Measurements from ENCODE around the gene CDKN1A. TPM values are rescaled to one million over a fixed set of nuclear protein-coding genes. Genes with fewer than 3 reads are reported as not detected.
"Not testable (repeated sequence)": the region's sequence is repeated elsewhere in the genome, so short reads cannot be mapped to it uniquely, and the experiment has no call there.

Gene CDKN1A
- total and polyA plus RNA-seq, 2 donors, result 13.1 to 81.2 TPM

GRCh38 chr6:36723992-36724391 lies 45.5 kb downstream of the CDKN1A start:
- H3K4me1 ChIP-seq (ENCODE audit: control insufficient read depth in 2 of 2, insufficient read depth in 2 of 2, low read length in 2 of 2); H3K27me3 ChIP-seq (ENCODE audit: control insufficient read depth in 2 of 2, insufficient read depth in 1 of 2, low read length in 1 of 2); H3K27ac ChIP-seq (ENCODE audit: low read depth in 1 of 2, low read length in 1 of 2); DNase-seq (ENCODE audit: low read depth in 6 of 9, low spot score in 9 of 9); H3K36me3 ChIP-seq (ENCODE audit: control insufficient read depth in 2 of 2, insufficient read depth in 2 of 2, low read length in 1 of 2); H3K4me3 ChIP-seq (ENCODE audit: low read length in 2 of 2); H3K9me3 ChIP-seq (ENCODE audit: control insufficient read depth in 2 of 2, insufficient read depth in 1 of 2, low read length in 1 of 2): not testable (repeated sequence)
- WGBS, result 95% methylated on average over 4 of the region's 4 CpGs

GRCh38 chr6:36724514-36725390 lies 46.2 kb downstream of the CDKN1A start:
- no peaks in the 10 kb centered on the region for H3K9me3 ChIP-seq (ENCODE audit: control insufficient read depth in 2 of 2, insufficient read depth in 1 of 2, low read length in 1 of 2)
- no peak overlapping the region for H3K4me3 ChIP-seq (ENCODE audit: low read length in 2 of 2)
- no peak overlapping the region for H3K27ac ChIP-seq (ENCODE audit: low read depth in 1 of 2, low read length in 1 of 2)
- DNase-seq (ENCODE audit: low read depth in 6 of 9, low spot score in 9 of 9), result peak in 4 of 9 donors; percentile 21 to 49 (median 28)
- 82% methylated on average over 13 of the region's 13 CpGs for WGBS
- H3K4me1 ChIP-seq (ENCODE audit: control insufficient read depth in 2 of 2, insufficient read depth in 2 of 2, low read length in 2 of 2), result peaks cover 0 to 7% of the 10 kb centered on the region in 2 donors
- H3K36me3 ChIP-seq (ENCODE audit: control insufficient read depth in 2 of 2, insufficient read depth in 2 of 2, low read length in 1 of 2), result no peaks in the 10 kb centered on the region
- no peaks in the 10 kb centered on the region for H3K27me3 ChIP-seq (ENCODE audit: control insufficient read depth in 2 of 2, insufficient read depth in 1 of 2, low read length in 1 of 2)

GRCh38 chr6:36725581-36725980 lies 47.1 kb downstream of the CDKN1A start:
- DNase-seq (ENCODE audit: low read depth in 6 of 9, low spot score in 9 of 9), result no peak
- H3K27me3 ChIP-seq (ENCODE audit: control insufficient read depth in 2 of 2, insufficient read depth in 1 of 2, low read length in 1 of 2), result no peaks in the 10 kb centered on the region
- H3K27ac ChIP-seq (ENCODE audit: low read depth in 1 of 2, low read length in 1 of 2), result no peak overlapping the region
- H3K4me3 ChIP-seq (ENCODE audit: low read length in 2 of 2), result no peak overlapping the region
- WGBS, result 96% methylated on average over 7 of the region's 7 CpGs
- no peaks in the 10 kb centered on the region for H3K36me3 ChIP-seq (ENCODE audit: control insufficient read depth in 2 of 2, insufficient read depth in 2 of 2, low read length in 1 of 2)
- peaks cover 0 to 2% of the 10 kb centered on the region in 2 donors for H3K4me1 ChIP-seq (ENCODE audit: control insufficient read depth in 2 of 2, insufficient read depth in 2 of 2, low read length in 2 of 2)
- H3K9me3 ChIP-seq (ENCODE audit: control insufficient read depth in 2 of 2, insufficient read depth in 1 of 2, low read length in 1 of 2), result no peaks in the 10 kb centered on the region

GRCh38 chr6:36727505-36728021 lies 49.0 kb downstream of the CDKN1A start:
- no peaks in the 10 kb centered on the region for H3K27me3 ChIP-seq (ENCODE audit: control insufficient read depth in 2 of 2, insufficient read depth in 1 of 2, low read length in 1 of 2)
- no peak overlapping the region for H3K27ac ChIP-seq (ENCODE audit: low read depth in 1 of 2, low read length in 1 of 2)
- no peaks in the 10 kb centered on the region for H3K36me3 ChIP-seq (ENCODE audit: control insufficient read depth in 2 of 2, insufficient read depth in 2 of 2, low read length in 1 of 2)
- H3K4me3 ChIP-seq (ENCODE audit: low read length in 2 of 2), result no peak overlapping the region
- peak in 1 of 9 donors; percentile 25 for DNase-seq (ENCODE audit: low read depth in 6 of 9, low spot score in 9 of 9)
- no peaks in the 10 kb centered on the region for H3K4me1 ChIP-seq (ENCODE audit: control insufficient read depth in 2 of 2, insufficient read depth in 2 of 2, low read length in 2 of 2)
- 88% methylated on average over 7 of the region's 7 CpGs for WGBS
- H3K9me3 ChIP-seq (ENCODE audit: control insufficient read depth in 2 of 2, insufficient read depth in 1 of 2, low read length in 1 of 2), result peaks cover 0 to under 1% of the 10 kb centered on the region in 2 donors

- no peak for DNase-seq (ENCODE audit: low read depth in 6 of 9, low spot score in 9 of 9)
- H3K27me3 ChIP-seq (ENCODE audit: control insufficient read depth in 2 of 2, insufficient read depth in 1 of 2, low read length in 1 of 2), result no peaks in the 10 kb centered on the region
- no peaks in the 10 kb centered on the region for H3K4me1 ChIP-seq (ENCODE audit: control insufficient read depth in 2 of 2, insufficient read depth in 2 of 2, low read length in 2 of 2)
- WGBS, result 96% methylated on average over 11 of the region's 11 CpGs
- no peaks in the 10 kb centered on the region for H3K36me3 ChIP-seq (ENCODE audit: control insufficient read depth in 2 of 2, insufficient read depth in 2 of 2, low read length in 1 of 2)
- H3K27ac ChIP-seq (ENCODE audit: low read depth in 1 of 2, low read length in 1 of 2), result no peak overlapping the region
- H3K9me3 ChIP-seq (ENCODE audit: control insufficient read depth in 2 of 2, insufficient read depth in 1 of 2, low read length in 1 of 2), result peaks cover 0 to 3% of the 10 kb centered on the region in 2 donors
- no peak overlapping the region for H3K4me3 ChIP-seq (ENCODE audit: low read length in 2 of 2)
Measured at GRCh38 chr6:36728289-36729160, 50.0 kb downstream of the CDKN1A start.

- Histone ChIP-seq H3K27ac (ENCODE audit: low read depth in 1 of 2, low read length in 1 of 2) (no peak overlapping the region), H3K4me1 (ENCODE audit: control insufficient read depth in 2 of 2, insufficient read depth in 2 of 2, low read length in 2 of 2) (no peaks in the 10 kb centered on the region), H3K9me3 (ENCODE audit: control insufficient read depth in 2 of 2, insufficient read depth in 1 of 2, low read length in 1 of 2) (peaks cover 0 to 3% of the 10 kb centered on the region in 2 donors), H3K4me3 (ENCODE audit: low read length in 2 of 2) (no peak overlapping the region), H3K36me3 (ENCODE audit: control insufficient read depth in 2 of 2, insufficient read depth in 2 of 2, low read length in 1 of 2) (no peaks in the 10 kb centered on the region), H3K27me3 (ENCODE audit: control insufficient read depth in 2 of 2, insufficient read depth in 1 of 2, low read length in 1 of 2) (no peaks in the 10 kb centered on the region)
- WGBS, result 74% methylated on average over 3 of the region's 3 CpGs
- DNase-seq (ENCODE audit: low read depth in 6 of 9, low spot score in 9 of 9), result no peak
Measured at GRCh38 chr6:36729161-36729524, 50.6 kb downstream of the CDKN1A start.

- H3K36me3 ChIP-seq (ENCODE audit: control insufficient read depth in 2 of 2, insufficient read depth in 2 of 2, low read length in 1 of 2), result no peaks in the 10 kb centered on the region
- no peak overlapping the region for H3K4me3 ChIP-seq (ENCODE audit: low read length in 2 of 2)
- WGBS, result 94% methylated on average over 15 of the region's 15 CpGs
- DNase-seq (ENCODE audit: low read depth in 6 of 9, low spot score in 9 of 9), result no peak
- H3K27me3 ChIP-seq (ENCODE audit: control insufficient read depth in 2 of 2, insufficient read depth in 1 of 2, low read length in 1 of 2), result peaks cover 0 to 9% of the 10 kb centered on the region in 2 donors
- peaks cover 0 to 8% of the 10 kb centered on the region in 2 donors for H3K9me3 ChIP-seq (ENCODE audit: control insufficient read depth in 2 of 2, insufficient read depth in 1 of 2, low read length in 1 of 2)
- peaks cover 0 to 11% of the 10 kb centered on the region in 2 donors for H3K4me1 ChIP-seq (ENCODE audit: control insufficient read depth in 2 of 2, insufficient read depth in 2 of 2, low read length in 2 of 2)
- no peak overlapping the region for H3K27ac ChIP-seq (ENCODE audit: low read depth in 1 of 2, low read length in 1 of 2)
Measured at GRCh38 chr6:36730424-36731380, 52.2 kb downstream of the CDKN1A start.

- Histone ChIP-seq H3K4me3 (ENCODE audit: low read length in 2 of 2) (no peak overlapping the region), H3K36me3 (ENCODE audit: control insufficient read depth in 2 of 2, insufficient read depth in 2 of 2, low read length in 1 of 2) (no peaks in the 10 kb centered on the region), H3K9me3 (ENCODE audit: control insufficient read depth in 2 of 2, insufficient read depth in 1 of 2, low read length in 1 of 2) (peaks cover 0 to 8% of the 10 kb centered on the region in 2 donors), H3K27ac (ENCODE audit: low read depth in 1 of 2, low read length in 1 of 2) (no peak overlapping the region), H3K27me3 (ENCODE audit: control insufficient read depth in 2 of 2, insufficient read depth in 1 of 2, low read length in 1 of 2) (peaks cover 0 to 10% of the 10 kb centered on the region in 2 donors), H3K4me1 (ENCODE audit: control insufficient read depth in 2 of 2, insufficient read depth in 2 of 2, low read length in 2 of 2) (peaks cover 0 to 11% of the 10 kb centered on the region in 2 donors)
- WGBS, result 96% methylated on average over 12 of the region's 12 CpGs
- no peak for DNase-seq (ENCODE audit: low read depth in 6 of 9, low spot score in 9 of 9)
Measured at GRCh38 chr6:36731622-36732310, 53.3 kb downstream of the CDKN1A start.

All from thymus (tissue), 11 donors.